Stimulated activated CD8-positive, alpha-beta memory T cell treated with anti-CD3 and anti-CD28 coated beads, Interleukin-15, amount 100 ng/mL, for 4 hours (primary cell): ENCODE data around the gene TAGLN3.

Source experiments
- DNase-seq, 2 donors: peaks; one replicate each; pipeline ENCODE4 v3.0.0-alpha.2; 2020; ENCODE audit warnings: low read depth in 2 of 2

The TAGLN3 gene

GRCh38 chr3:111998636-111999483 lies at the start of gene TAGLN3:
Gene TAGLN3, plus strand, starts transcription at chr3:111998922. Its CDS starts 501 bp downstream, at chr3:111999423.
- no peak for DNase-seq

GRCh38 chr3:111949712-111950111 lies 49.0 kb upstream of the TAGLN3 start:
- DNase-seq, result no peak

- DNase-seq, result no peak
Measured at GRCh38 chr3:111951032-111951431, 47.7 kb upstream of the TAGLN3 start.

DNA sequence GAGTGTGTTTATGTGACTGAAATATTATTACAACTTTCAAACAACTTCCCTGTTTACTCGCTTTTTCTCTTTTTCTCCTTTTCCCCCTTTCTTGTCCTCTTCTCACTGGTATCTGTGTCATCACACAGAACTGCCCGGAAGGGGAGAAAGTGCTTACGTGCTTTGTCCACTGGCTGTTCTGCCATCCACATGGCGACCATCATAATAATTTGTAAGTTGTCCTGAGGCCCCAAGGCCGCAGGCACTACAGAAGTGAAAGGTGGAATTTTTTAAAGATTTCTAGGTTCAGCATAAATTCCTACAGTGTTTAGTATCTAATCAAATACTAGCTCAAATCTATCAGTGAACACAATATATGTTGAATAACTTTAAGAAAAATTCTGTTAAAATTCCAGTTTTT lies 46.6 kb upstream of the TAGLN3 start:
- DNase-seq, result no peak

GRCh38 chr3:111952866-111953450 lies 45.8 kb upstream of the TAGLN3 start:
- DNase-seq, result no peak

- DNase-seq, result no peak
Measured at GRCh38 chr3:111954228-111954990, 44.3 kb upstream of the TAGLN3 start.

DNA sequence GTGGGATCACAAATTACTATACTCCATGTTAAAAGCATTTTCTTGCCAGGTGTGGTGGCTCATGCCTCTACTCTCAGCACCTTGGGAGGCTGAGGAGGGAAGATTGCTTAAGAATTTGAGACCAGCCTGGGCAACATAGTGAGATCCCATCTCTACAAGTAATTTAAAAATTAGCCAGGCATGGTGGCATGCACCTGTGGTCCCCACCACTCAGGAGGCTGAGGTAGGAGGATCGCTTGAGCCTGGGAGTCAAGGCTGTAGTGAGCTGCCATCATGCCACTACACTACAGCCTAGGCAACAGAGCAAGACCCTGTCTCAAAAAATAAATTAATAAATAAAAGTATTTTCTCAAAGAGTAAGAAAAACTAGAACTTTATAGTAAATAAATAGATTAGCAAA lies 42.8 kb upstream of the TAGLN3 start:
- DNase-seq, result no peak

- DNase-seq, result no peak
Measured at GRCh38 chr3:111956449-111956848, 42.3 kb upstream of the TAGLN3 start.

DNA sequence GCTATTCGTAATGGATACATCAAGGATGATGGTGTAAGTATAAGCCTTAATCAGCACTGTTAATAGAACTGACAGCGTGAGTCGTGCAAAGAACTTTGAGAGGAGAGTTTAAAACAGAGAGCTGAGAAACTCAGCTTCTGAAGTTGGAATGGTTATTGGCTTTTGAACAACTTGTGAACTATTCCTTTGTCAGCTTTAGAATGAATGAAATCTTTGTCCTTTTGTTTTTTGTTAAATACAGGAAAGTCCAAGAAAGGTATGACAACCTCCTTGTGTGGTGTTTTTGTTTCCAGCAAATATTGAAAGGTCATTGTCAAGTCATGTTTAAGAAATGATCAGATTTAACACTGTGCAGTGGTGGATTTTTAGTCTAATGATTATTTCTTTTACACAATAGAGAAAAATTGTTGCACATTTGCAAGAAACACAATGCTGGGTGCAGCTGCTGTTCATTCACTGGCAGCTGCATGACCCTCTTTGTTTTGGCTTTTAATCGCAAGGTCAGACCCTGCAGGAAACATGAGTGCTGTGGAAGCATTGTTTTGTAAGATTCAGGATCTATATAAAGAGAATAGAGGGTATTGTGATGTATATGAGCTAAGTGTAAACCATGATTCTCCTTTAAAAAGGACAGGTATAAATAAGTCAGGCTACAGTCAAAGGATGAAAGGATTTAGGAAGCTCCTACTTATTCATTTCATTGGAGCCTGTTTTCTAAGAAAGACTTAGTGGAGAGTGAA lies 41.6 kb upstream of the TAGLN3 start:
- DNase-seq, result no peak

GRCh38 chr3:111961461-111962164 lies 37.1 kb upstream of the TAGLN3 start:
- no peak for DNase-seq

DNA sequence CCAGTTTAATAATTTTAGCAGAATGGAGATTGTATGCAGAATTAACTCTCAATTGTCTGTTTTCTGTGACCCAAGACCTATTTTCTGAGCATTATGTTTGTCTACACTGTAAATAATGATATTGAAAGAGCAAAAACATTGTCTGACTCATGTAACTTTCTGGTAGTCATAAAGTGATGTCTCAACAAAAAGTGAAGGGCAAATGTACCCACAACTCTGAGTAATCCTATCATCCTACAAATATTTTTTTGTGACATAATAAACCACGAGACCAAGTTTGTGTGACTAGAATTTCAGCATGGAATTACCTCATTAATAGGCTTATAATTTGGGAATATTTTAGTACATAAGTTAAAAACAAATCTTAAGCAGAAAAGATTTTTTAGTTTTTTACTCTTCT lies 35.3 kb upstream of the TAGLN3 start:
- no peak for DNase-seq

DNA sequence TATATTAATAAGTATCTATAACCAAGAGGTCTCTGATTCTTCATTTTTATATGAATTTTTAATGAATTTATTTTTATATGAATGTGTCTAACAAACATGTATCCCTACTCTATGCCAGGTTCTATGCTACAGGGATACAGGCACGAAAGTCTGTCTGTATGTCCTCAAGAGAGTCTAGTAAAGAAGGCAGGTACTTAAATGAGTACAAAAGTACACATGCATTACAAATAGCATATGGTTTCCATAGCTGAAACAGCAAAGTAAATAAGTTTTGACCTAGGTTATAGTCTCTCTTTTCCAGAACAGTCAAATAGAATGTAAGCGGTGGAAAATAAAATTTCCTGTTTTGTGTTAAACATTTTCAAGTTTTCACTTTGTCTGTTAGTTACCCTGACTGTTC lies 33.2 kb upstream of the TAGLN3 start:
- no peak for DNase-seq

GRCh38 chr3:111967068-111967467 lies 31.7 kb upstream of the TAGLN3 start:
- no peak for DNase-seq

DNA sequence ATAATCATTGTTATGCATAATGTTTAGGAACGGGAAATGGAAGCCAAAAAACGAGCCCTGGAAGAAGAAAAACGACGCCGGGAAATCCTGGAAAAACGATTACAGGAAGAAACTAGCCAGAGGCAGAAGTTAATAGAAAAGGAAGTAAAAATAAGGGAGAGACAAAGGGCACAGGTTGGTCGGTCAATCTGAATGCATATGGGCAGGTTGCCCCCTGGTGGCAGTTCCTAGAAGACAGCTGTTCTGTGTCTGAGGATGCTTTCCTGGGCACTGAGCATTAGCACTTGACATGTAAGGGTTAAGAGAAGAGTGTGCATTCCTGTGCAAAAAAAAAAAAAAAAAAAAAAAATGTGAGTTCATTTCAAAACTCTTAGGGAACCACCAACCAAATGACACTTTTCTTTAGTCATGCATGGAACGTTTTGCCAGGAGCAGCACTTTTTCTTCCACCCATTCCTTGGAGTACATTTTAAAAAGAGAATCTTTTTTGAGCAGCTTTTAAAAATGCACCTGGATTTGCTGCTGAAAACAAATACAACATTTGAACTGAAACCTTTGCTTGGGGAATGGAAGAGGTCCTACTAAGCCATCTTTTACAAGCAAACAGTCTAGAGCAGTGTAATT lies 31.0 kb upstream of the TAGLN3 start:
- DNase-seq, result peak; percentile 39 to 62

DNA sequence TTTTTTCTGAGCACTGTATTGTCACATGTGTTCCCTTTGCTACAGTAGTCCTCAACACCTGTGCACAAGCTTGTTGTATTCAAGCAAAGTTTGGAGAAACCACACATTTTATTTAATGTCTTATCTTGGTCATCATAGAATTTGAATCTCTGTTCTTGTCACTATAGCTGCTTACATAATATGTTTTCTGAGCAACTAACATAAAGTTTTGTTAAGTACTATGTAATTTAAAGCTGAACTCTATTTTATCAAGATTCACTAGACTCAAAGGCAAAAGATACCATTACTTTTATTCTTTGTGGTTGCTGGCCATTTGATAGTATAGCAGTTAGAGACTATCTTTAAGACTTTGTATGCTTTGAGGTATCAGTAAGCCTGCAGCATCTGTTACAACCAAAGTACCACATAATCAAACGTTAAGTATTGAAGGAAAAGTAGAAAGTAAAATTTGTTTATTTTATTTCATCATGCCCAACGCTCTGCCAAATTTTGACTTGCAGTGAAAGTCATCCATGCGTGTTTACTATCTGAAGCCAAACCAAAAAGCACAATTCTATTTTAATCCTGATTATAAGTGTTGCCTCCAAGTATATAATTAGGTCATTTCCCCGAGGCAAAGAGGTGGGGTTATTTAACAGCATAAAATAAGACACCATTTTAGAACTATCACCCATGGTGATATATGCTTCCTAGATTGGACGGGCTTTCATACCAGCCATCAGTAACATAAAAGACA lies 30.2 kb upstream of the TAGLN3 start:
- no peak for DNase-seq

GRCh38 chr3:111970376-111970775 lies 28.3 kb upstream of the TAGLN3 start:
- no peak for DNase-seq

DNA sequence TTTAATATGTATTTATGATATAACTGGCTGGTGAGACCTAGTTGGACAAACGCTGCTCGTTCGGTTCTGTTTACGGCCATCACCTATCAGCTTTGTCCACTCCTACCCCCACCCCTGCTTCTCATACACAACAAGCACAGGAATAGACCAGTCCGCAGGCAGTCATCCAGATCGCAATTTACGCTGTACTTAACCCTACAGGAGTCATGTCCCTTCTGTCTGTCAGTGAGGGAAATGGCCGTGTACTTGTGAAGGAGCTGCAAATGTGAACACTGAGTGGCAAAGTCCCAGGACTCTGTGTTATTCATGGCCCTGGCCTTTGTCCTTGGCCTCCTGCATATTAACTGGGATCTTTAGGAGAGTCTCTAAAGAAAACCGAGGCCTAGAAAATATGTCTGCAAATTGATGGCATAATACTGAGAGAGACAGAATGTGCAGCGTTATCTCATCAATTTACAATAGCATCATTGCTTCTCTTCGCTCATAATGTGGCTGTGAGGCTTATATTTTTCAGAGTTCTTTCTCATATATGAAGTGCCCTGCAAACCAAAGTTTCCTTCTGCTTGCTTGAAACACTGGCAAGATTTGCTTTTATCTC lies 27.1 kb upstream of the TAGLN3 start:
- DNase-seq, result no peak

GRCh38 chr3:111972891-111973290 lies 25.8 kb upstream of the TAGLN3 start:
- DNase-seq, result no peak

DNA sequence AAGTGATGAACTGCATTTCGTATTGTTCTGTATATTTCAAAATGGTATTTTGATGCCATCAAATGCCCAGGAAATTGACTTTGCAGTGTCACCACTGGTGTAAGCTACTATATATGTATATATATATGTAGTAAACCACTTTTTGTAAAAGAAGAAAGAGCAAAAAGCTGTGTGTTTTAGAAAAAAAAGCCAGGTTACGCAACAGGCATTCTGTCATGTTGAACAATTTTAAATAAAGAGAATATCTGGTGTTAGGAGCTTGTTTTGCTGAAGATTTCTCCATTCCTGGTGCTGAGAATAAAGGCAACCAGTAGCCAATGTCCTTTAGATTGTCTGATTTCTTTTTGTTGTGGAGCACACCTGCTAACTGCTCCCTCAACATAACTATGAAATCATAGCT lies 23.6 kb upstream of the TAGLN3 start:
- no peak for DNase-seq

- no peak for DNase-seq
Measured at GRCh38 chr3:111976254-111976653, 22.5 kb upstream of the TAGLN3 start.
